GM12873 (cell line): ENCODE results near the gene FAR2.

Experiments used
- CTCF ChIP-seq: IDR thresholded peaks from 2 replicates; pipeline ENCODE4 v1.5.1; 2012; ENCODE audit warnings: low read depth, mild to moderate bottlenecking, moderate library complexity, low read length, control low read depth; ENCODE audit not compliant: insufficient read depth; ENCODE audit errors: missing control alignments

Gene FAR2

GRCh38 chr12:29216266-29216665 is 67.2 kb downstream of the FAR2 start:
- TF ChIP-seq CTCF = no peak

- TF ChIP-seq CTCF = no peak
Measured at GRCh38 chr12:29216797-29217575, 67.9 kb downstream of the FAR2 start.

GRCh38 chr12:29220632-29221336 is 71.7 kb downstream of the FAR2 start:
- TF ChIP-seq CTCF = no peak

- no peak for TF ChIP-seq CTCF
Measured at GRCh38 chr12:29222200-29222599, 73.1 kb downstream of the FAR2 start.

- TF ChIP-seq CTCF = no peak
Measured at GRCh38 chr12:29223426-29223825, 74.3 kb downstream of the FAR2 start.

- TF ChIP-seq CTCF = no peak
Measured at GRCh38 chr12:29223956-29224543, 75.0 kb downstream of the FAR2 start.

GRCh38 chr12:29224572-29224971 is 75.5 kb downstream of the FAR2 start:
- no peak for TF ChIP-seq CTCF
